Measurements from ENCODE around the gene NCOR1.
"Not testable (repeated sequence)": the region's sequence is repeated elsewhere in the genome, so short reads cannot be mapped to it uniquely, and the experiment has no call there.

Gene NCOR1

GRCh38 chr17:16215965-16216316 lies 607 bp upstream of the NCOR1 start:
- DNase-seq (ENCODE audit: extremely low read depth in 1 of 2, low read depth in 1 of 2), result peak in 1 of 2 donors; percentile 11

DNA sequence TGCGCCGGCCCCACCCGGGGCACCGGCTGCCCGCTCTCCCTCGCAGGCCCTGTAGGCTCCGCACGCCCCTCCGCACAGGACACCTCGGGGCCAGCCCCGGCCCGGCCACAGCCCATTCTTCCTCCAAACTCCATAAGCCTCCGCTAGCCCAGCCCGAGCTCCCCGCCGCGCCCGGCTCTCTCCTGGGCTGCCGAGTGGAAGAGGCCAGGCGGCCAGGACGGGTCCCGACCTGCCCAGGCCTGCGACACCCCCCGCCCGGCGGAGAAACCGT lies 397 bp downstream of the NCOR1 start:
- DNase-seq (ENCODE audit: extremely low read depth in 1 of 2, low read depth in 1 of 2), result peak; percentile 17 to 26

- DNase-seq (ENCODE audit: extremely low read depth in 1 of 2, low read depth in 1 of 2), result no peak
Observed at GRCh38 chr17:16214190-16215001, 938 bp downstream of the NCOR1 start.

DNA sequence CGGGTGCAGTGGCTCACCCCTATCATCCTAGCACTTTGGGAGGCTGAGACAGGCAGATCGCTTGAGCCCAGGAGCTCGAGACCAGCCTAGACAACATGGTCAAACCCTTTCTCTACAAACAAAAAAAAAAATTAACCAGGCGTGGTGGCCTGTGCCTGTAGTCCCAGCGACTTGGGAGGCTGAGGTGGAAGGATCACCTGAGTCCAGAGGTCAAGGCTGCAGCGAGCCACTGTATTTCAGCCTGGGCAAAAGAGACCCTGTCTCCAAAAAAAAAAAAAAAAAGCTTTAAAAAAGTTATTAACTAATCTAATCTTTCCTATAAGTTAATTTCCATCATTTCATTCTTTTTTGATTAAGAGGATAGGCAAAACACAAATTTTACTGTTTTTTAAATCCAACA lies 2.5 kb downstream of the NCOR1 start:
- no peak for DNase-seq (ENCODE audit: extremely low read depth in 1 of 2, low read depth in 1 of 2)

DNA sequence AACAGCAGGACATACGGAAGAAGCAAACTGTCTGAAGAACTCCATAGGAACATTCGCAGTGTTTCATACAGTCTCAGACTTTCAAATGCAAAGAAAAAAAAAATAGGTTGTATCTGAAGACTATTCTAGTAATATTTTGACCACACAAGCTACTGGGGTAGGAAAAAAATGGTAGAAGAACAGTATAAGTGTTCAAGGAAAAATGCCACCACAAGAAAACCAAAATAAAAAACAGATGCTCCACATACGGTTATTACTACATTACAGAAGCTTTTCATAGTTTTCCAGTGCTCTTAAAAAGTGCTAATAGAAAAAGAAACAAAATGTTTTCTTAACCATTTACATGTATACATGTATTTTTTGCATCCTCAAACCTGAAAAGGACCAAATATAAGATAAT lies 3.7 kb downstream of the NCOR1 start:
- DNase-seq (ENCODE audit: extremely low read depth in 1 of 2, low read depth in 1 of 2), result no peak

DNA sequence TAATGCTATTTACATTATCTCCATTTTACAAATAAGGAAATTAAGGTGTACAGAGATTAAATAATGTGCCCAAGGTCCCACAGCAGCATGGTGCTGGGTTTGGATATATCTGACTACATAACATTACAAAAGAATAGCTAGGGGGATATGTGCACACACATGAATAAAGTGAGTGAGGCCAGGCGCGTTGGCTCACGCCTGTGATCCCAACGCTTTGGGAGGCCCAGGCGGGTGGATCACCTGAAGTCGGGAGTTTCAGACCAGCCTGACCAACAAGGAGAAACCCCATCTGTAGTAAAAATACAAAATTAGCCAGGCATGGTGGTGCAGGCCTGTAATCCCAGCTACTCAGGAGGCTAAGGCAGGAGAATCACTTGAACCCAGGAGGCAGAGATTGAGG lies 10.6 kb downstream of the NCOR1 start:
- DNase-seq (ENCODE audit: extremely low read depth in 1 of 2, low read depth in 1 of 2), result not testable (repeated sequence)

DNA sequence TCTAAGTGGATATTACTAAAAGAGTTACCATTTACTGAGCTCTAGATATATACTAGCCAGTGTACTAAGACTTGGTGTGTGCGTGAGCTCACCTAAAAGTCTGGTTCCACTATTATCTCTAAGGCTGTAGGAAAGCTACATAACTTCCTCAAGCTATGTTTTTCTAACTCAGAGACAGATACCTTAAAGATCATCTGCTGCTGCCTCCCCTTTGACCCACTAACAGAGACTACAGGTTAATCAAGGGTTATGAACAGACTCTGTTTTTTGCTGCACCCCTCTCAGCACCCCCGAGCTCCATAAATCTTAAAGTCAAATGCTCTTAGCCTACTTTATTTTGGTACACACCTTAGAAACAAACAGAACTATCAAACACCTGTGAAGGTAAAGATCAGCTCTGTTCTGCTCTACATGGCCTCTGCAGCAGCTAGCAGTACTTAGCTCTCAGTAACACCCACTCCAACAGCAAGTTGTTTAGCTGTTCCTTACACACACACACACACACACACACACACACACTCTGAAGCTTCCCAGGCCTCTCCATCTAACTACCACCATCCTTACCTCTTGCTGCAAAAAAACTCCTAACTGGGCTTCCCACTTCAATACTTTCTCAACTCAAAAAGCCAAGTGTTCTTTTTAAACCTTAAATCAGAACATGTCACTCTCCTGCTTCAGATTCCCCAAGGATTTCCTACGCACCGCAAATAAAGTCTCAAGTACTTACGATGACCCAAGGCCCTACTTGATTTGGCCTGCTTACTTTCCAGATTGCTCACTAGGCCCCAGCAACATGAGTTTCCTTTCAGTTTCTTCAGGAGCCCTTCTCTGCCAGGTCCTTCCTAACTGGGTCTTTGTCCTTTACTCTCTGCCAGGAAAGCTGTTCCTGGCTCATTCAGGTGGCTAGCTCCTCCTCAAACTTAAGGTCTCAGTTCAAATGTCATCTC lies 12.5 kb downstream of the NCOR1 start:
- not testable (repeated sequence) for DNase-seq (ENCODE audit: extremely low read depth in 1 of 2, low read depth in 1 of 2)

DNA sequence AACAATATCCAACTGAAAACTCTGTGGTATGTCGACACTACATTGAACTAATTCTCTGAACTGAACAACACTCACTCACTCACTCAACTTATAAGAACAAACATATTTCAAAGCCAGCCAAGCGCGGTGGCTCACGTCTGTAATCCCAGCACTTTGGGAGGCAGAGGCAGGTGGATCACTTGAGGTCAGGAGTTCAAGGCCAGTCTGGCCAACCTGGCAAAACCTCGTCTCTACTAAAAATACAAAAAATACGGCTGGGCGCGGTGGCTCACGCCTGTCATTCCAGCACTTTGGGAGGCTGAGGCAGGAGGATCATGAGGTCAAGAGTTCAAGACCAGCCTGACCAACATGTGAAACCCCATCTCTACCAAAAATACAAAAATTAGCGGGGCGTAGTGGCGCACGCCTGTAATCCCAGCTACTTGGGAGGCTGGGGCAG lies 13.6 kb downstream of the NCOR1 start:
- not testable (repeated sequence) for DNase-seq (ENCODE audit: extremely low read depth in 1 of 2, low read depth in 1 of 2)

GRCh38 chr17:16199093-16199492 lies 16.2 kb downstream of the NCOR1 start:
- DNase-seq (ENCODE audit: extremely low read depth in 1 of 2, low read depth in 1 of 2), result no peak

GRCh38 chr17:16197276-16197675 lies 18.1 kb downstream of the NCOR1 start:
- DNase-seq (ENCODE audit: extremely low read depth in 1 of 2, low read depth in 1 of 2), result no peak

GRCh38 chr17:16194307-16194835 lies 21.0 kb downstream of the NCOR1 start:
- DNase-seq (ENCODE audit: extremely low read depth in 1 of 2, low read depth in 1 of 2), result not testable (repeated sequence)

- DNase-seq (ENCODE audit: extremely low read depth in 1 of 2, low read depth in 1 of 2), result no peak
Observed at GRCh38 chr17:16191604-16192003, 23.7 kb downstream of the NCOR1 start.

GRCh38 chr17:16190703-16191360 lies 24.5 kb downstream of the NCOR1 start:
- no peak for DNase-seq (ENCODE audit: extremely low read depth in 1 of 2, low read depth in 1 of 2)

GRCh38 chr17:16189791-16190348 lies 25.5 kb downstream of the NCOR1 start:
- no peak for DNase-seq (ENCODE audit: extremely low read depth in 1 of 2, low read depth in 1 of 2)

DNA sequence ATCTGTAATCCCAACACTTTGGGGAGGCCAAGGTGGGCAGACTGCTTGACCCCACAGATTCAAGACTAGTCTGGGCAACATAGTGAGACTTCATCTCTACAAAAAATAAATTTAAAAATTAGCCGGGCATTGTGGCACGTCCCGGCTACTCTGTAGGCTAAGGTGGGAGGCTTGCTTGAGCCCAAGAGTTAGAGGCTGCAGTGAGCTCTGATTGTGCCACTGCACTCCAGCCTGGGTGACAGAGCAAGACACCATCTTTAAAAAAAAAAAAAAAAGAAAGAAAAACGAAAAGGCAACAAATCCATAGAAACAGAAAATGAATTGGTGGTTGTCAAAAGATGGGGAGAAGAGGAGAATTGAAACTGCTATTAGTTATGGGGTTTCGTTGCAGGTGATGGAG lies 27.7 kb downstream of the NCOR1 start:
- no peak for DNase-seq (ENCODE audit: extremely low read depth in 1 of 2, low read depth in 1 of 2)

DNA sequence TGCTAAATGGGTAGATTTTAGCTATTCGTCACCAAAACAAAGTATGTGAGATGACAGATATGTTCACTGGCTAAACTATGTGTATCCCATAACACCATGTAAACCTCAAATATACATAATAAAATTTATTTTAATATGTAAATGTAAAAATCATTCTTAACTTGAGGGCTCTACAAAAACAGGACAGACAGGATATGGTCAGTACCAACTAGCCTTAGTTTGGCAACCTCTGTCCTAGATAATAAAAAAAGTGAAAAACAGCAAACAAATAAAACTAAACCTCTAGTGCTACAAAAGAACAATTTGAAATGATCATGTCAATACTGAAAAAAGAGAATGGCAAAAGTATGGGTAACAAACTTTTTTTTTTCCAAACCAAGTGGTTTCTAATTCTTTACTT lies 33.8 kb downstream of the NCOR1 start:
- no peak for DNase-seq (ENCODE audit: extremely low read depth in 1 of 2, low read depth in 1 of 2)

GRCh38 chr17:16178836-16179235 lies 36.5 kb downstream of the NCOR1 start:
- no peak for DNase-seq (ENCODE audit: extremely low read depth in 1 of 2, low read depth in 1 of 2)

- DNase-seq (ENCODE audit: extremely low read depth in 1 of 2, low read depth in 1 of 2), result no peak
Observed at GRCh38 chr17:16171613-16172012, 43.7 kb downstream of the NCOR1 start.

- DNase-seq (ENCODE audit: extremely low read depth in 1 of 2, low read depth in 1 of 2), result not testable (repeated sequence)
Observed at GRCh38 chr17:16166766-16167165, 48.6 kb downstream of the NCOR1 start.

DNA sequence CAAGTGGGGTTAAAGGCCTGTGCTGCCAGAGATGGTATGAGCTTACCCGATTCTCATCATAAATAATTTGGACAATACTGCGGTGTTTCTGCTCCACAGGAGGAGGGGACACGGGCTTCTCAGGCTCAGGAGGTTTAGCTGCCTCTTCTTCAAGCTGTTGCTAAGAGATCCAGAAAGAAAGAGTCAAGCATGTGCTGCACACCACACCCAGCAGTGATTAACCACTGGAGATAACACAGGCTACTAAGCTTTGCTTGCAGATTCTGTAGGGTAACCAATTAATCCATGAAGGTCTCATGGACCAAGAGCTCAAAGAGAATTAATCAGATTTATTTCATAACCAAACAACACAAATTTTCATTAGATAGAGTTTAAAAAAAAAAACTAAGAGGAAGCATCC lies 56.6 kb downstream of the NCOR1 start:
- no peak for DNase-seq (ENCODE audit: extremely low read depth in 1 of 2, low read depth in 1 of 2)

DNA sequence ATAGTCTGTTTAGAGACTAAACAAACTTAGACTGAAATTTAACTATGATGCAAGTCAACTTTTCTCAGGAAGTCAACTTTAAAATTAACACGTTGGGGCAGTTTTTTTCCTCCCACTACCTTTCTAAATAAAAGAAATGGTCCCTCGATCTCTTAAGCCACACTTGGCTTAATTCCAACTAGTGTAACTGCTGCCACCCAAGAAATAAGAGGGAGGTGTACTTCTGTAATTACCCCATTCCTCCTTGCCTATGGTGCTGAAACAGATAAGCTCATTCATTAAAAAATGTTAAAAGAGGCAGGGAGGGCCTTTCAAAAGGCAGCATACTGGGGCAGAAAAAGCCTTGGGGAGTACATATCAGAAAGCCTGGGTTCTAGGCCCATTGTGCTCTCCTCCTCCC lies 59.8 kb downstream of the NCOR1 start:
- DNase-seq (ENCODE audit: extremely low read depth in 1 of 2, low read depth in 1 of 2), result no peak

Measured in stimulated activated CD8-positive, alpha-beta memory T cell treated with anti-CD3 and anti-CD28 coated beads, Interleukin-7, amount 100 ng/mL, for 48 hours (primary cell).